Karpas-422 (cell line): ENCODE results near the gene COL17A1. TPM values are rescaled to one million over a fixed set of nuclear protein-coding genes. Genes with fewer than 3 reads are reported as not detected.

Experiments
- DNase-seq: peaks from one replicate; pipeline ENCODE4 v3.0.0-alpha.2; 2015
- H2AFZ ChIP-seq: fragments of 200-600 bp; sonication (generic); 2 replicates; pipeline ENCODE4 v1.6.1; 2014; ENCODE audit warnings: antibody characterized with exemption, low read length, mixed read lengths
- H3K27ac ChIP-seq: fragments of 200-600 bp; sonication (generic); 2 replicates; pipeline ENCODE4 v1.5.1; 2014; ENCODE audit warnings: mild to moderate bottlenecking, low read length, moderate library complexity
- H3K27me3 ChIP-seq: fragments of 200-600 bp; sonication (generic); 2 replicates; pipeline ENCODE4 v1.6.1; 2014; ENCODE audit warnings: low read length, mixed read lengths
- H3K36me3 ChIP-seq: fragments of 200-600 bp; sonication (generic); 2 replicates; pipeline ENCODE4 v1.6.1; 2014; ENCODE audit warnings: low read length, mixed read lengths; ENCODE audit not compliant: insufficient read depth
- H3K4me1 ChIP-seq: fragments of 200-600 bp; sonication (generic); 2 replicates; pipeline ENCODE4 v1.6.1; 2014; ENCODE audit warnings: mild to moderate bottlenecking, low read length, mixed read lengths
- H3K4me2 ChIP-seq: fragments of 200-600 bp; sonication (generic); 2 replicates; pipeline ENCODE4 v1.6.1; 2014; ENCODE audit warnings: low read length, low read depth, mild to moderate bottlenecking; ENCODE audit not compliant: poor library complexity, severe bottlenecking
- H3K4me3 ChIP-seq: fragments of 200-600 bp; sonication (generic); 2 replicates; pipeline ENCODE4 v1.5.1; 2014; ENCODE audit warnings: mild to moderate bottlenecking, antibody characterized with exemption, low read length, mixed read lengths
- H3K79me2 ChIP-seq: fragments of 200-600 bp; sonication (generic); 2 replicates; pipeline ENCODE4 v1.6.1; 2014; ENCODE audit warnings: mild to moderate bottlenecking, low read length, mixed read lengths
- H3K9ac ChIP-seq: fragments of 200-600 bp; sonication (generic); 2 replicates; pipeline ENCODE4 v1.6.0; 2014; ENCODE audit warnings: low read length
- H3K9me2 ChIP-seq: fragments of 200-600 bp; sonication (generic), shearing (Covaris generic); replicated peaks from 2 replicates; pipeline ENCODE4 v1.6.0; 2014; ENCODE audit warnings: mild to moderate bottlenecking, low read length, moderate library complexity; ENCODE audit not compliant: insufficient read depth
- H3K9me3 ChIP-seq: fragments of 300-700, 200-600 bp; sonication (generic); 2 replicates; pipeline ENCODE4 v1.6.1; 2014; ENCODE audit warnings: low read length, mixed read lengths
- H4K20me1 ChIP-seq: fragments of 200-600 bp; sonication (generic); 2 replicates; pipeline ENCODE4 v1.6.1; 2014; ENCODE audit warnings: mild to moderate bottlenecking, antibody characterized with exemption, low read length, low read depth; ENCODE audit not compliant: insufficient read depth
- total RNA-seq: library from RNA; depleted of rRNA; stranded (reverse); fragments of >200 nt; shearing (Covaris generic); gene quantifications from 2 replicates; pipeline ENCODE4 v1.2.3, GENCODE V29; 2014; ENCODE audit warnings: low replicate concordance

The COL17A1 gene
- total RNA-seq, 1 experiment from 2014 or later: not detected

DNA sequence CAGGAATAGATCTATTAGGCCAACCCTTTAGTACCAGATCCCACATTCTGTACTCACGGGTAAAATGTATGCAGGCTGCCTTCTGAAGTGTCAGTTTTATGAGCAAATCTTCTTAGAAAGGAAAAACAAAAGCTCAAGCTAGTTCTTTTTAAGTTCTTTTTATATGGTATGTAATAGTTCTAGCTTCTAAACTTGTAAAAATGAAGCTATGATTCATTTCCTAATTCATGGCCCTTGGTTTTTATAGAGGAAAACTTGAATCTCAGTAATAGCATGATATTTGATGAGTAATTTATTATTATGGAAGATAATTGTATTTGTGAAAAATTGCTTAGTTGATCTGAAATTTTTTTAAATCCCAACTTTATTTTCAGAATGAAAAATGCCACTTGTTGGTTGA lies 64.4 kb downstream of the COL17A1 start:
- DNase-seq: no peak
- Histone ChIP-seq H3K79me2 (peaks cover 4% of the 10 kb centered on the region; the same call in 1 of the 2 replicates), H3K9me2 (no peaks in the 10 kb centered on the region), H3K36me3 (peaks cover 39% of the 10 kb centered on the region), H4K20me1 (no peaks in the 10 kb centered on the region), H2AFZ (no peak overlapping the region), H3K9ac (no peak overlapping the region), H3K27ac (no peak overlapping the region), H3K4me3 (no peak overlapping the region), H3K9me3 (no peaks in the 10 kb centered on the region), H3K4me2 (no peak overlapping the region), H3K4me1 (no peaks in the 10 kb centered on the region), H3K27me3 (no peaks in the 10 kb centered on the region)

DNA sequence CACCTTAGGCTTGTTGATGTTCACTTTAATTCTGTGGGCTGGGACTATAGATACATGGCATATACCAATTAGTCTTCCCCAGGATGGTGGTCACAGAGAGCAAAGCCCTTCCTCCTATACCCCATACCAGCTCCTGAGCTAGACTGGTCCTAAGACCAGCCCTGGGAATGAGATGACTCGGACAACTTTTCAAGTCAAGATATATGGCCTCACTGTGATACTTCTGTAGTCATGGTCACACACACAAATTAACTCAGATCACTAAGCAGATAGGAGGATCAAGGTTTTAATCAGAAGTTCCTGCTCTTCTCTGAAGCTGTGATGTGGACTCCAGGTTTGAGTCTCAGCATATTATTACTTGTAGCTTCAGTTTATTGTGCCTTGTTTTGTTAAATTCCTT lies 65.7 kb downstream of the COL17A1 start:
- Histone ChIP-seq H3K9ac (no peak overlapping the region), H3K9me3 (no peaks in the 10 kb centered on the region), H3K79me2 (peaks cover 8% of the 10 kb centered on the region), H3K9me2 (no peaks in the 10 kb centered on the region), H3K4me2 (no peak overlapping the region), H3K27me3 (no peaks in the 10 kb centered on the region), H3K36me3 (peaks cover 39% of the 10 kb centered on the region), H3K27ac (no peak overlapping the region), H3K4me1 (no peaks in the 10 kb centered on the region), H2AFZ (no peak overlapping the region), H4K20me1 (no peaks in the 10 kb centered on the region), H3K4me3 (no peak overlapping the region)
- no peak for DNase-seq

DNA sequence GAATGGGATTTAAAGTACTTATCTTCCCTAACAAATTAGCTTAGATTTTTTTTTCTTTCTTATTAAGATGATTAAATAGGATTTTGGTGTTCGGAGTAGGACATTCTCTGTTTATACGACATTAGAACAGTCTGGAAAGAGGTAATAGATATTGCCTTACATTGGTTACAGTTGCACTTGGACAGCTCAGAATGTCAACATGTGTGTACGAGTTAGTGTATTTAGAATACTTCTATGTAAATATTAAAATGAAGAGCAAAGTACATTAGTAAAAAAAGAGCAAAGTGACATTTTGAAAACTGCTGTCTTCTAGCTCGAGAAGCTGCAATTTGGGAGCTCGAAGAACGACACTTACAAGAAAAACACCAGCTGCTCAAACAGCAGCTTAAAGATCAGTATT lies 67.2 kb downstream of the COL17A1 start:
- Histone ChIP-seq H4K20me1 (no peaks in the 10 kb centered on the region), H2AFZ (no peak overlapping the region), H3K4me2 (no peak overlapping the region), H3K36me3 (peaks cover 32% of the 10 kb centered on the region), H3K9me3 (no peaks in the 10 kb centered on the region), H3K27me3 (no peaks in the 10 kb centered on the region), H3K9ac (no peak overlapping the region), H3K4me1 (no peaks in the 10 kb centered on the region), H3K79me2 (peaks cover 10% of the 10 kb centered on the region), H3K27ac (no peak overlapping the region), H3K4me3 (no peak overlapping the region), H3K9me2 (no peaks in the 10 kb centered on the region)
- no peak for DNase-seq

DNA sequence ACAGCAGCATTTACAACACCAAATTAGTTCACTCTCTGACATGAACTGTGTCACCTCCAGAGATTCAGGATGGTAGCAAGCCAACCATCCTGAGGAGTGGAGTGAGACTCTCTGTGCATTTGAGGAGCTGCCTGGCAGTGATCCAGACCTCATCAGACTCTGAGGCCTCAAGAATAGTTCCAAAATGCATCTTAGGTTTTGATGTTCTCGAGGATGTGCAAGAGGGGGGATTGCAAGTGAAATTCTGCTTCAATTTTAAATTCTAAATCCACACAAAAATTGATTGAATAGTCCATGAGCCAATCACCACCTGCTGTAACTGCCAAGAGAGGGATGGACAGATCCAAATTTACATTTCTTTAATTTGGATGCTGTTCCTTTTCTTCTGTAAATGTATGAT lies 69.0 kb downstream of the COL17A1 start:
- no peak overlapping the region for H3K9ac ChIP-seq
- peaks cover 10% of the 10 kb centered on the region for H3K79me2 ChIP-seq
- H3K4me3 ChIP-seq: no peak overlapping the region
- no peak overlapping the region for H2AFZ ChIP-seq
- peaks cover 20% of the 10 kb centered on the region for H3K36me3 ChIP-seq
- no peaks in the 10 kb centered on the region for H3K9me3 ChIP-seq
- H3K27ac ChIP-seq: no peak overlapping the region
- H4K20me1 ChIP-seq: no peaks in the 10 kb centered on the region
- no peaks in the 10 kb centered on the region for H3K4me1 ChIP-seq
- no peak overlapping the region for H3K4me2 ChIP-seq
- no peaks in the 10 kb centered on the region for H3K27me3 ChIP-seq
- no peaks in the 10 kb centered on the region for H3K9me2 ChIP-seq
- DNase-seq: no peak

DNA sequence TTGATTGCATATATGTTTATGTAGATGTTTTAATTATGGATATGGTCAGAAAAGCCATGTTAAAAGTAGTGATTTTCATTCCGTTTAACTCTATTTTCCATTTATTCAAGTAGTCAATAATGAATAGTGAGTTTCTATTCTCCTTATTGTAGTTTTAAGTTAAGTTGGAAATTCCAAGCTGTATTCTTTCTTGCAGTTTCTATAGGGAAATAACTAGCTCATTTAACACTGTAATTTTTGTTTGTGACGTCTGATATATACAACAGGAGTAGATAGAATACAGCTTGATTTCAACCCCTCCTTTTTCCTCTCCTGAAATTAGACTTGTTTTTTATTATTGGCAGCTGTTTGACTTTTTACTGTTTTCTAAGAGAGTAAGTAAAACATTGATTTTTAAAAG lies 71.5 kb downstream of the COL17A1 start:
- Histone ChIP-seq H2AFZ (no peak overlapping the region), H3K4me3 (no peak overlapping the region), H3K9ac (no peak overlapping the region), H3K27ac (no peak overlapping the region), H3K36me3 (peaks cover 18% of the 10 kb centered on the region; the same call in 1 of the 2 replicates), H3K79me2 (peaks cover 10% of the 10 kb centered on the region), H4K20me1 (no peaks in the 10 kb centered on the region), H3K4me2 (no peak overlapping the region), H3K4me1 (no peaks in the 10 kb centered on the region), H3K9me3 (no peaks in the 10 kb centered on the region), H3K27me3 (no peaks in the 10 kb centered on the region), H3K9me2 (no peaks in the 10 kb centered on the region)
- no peak for DNase-seq

DNA sequence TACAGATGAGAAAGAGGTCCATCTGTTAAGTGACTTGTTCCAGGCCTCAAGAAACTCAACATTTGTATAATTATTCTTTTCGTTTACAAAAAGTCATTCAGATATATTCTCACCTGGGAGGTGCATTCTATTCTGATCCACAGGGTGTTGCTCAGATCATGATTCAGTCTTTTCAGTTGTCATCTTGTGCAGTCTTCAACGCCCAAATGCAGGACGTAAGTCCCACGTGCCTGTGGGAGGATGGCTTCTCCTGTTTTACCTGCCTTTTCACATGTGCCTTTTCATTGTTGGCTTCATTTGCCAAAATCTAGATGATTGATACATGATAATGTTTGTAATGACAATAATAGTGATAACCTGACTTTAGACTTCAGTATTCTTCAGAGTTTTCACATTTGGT lies 72.2 kb downstream of the COL17A1 start:
- H3K79me2 ChIP-seq: peaks cover 10% of the 10 kb centered on the region
- H2AFZ ChIP-seq: no peak overlapping the region
- no peaks in the 10 kb centered on the region for H3K4me1 ChIP-seq
- no peaks in the 10 kb centered on the region for H3K9me3 ChIP-seq
- no peak overlapping the region for H3K9ac ChIP-seq
- H3K36me3 ChIP-seq: peaks cover 15% of the 10 kb centered on the region; the same call in 1 of the 2 replicates
- H4K20me1 ChIP-seq: no peaks in the 10 kb centered on the region
- H3K4me2 ChIP-seq: no peak overlapping the region
- H3K27me3 ChIP-seq: no peaks in the 10 kb centered on the region
- no peak for DNase-seq
- H3K9me2 ChIP-seq: no peaks in the 10 kb centered on the region
- H3K4me3 ChIP-seq: no peak overlapping the region
- H3K27ac ChIP-seq: no peak overlapping the region

DNA sequence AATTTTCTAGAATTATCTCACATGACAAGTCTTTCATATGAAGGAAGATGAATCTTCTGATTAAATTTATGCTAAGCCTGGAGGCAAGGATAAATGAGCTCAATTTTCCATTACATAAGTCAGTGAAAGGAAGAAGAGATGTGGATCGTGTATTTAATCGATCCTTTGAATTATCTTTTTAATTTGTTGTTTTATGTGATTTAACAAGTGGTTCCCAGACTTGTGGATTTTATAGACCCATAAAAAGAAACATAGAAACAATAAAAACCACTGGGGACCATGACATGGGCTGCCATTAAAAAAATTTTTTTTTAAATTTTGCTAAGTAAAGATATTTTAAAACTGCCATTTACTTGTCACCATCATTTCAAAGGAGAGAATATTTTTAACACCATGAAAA lies 73.8 kb downstream of the COL17A1 start:
- no peak for DNase-seq
- Histone ChIP-seq H2AFZ (no peak overlapping the region), H3K4me2 (no peak overlapping the region), H3K36me3 (peaks cover 20% of the 10 kb centered on the region; the same call in 1 of the 2 replicates), H3K79me2 (peaks cover 10% of the 10 kb centered on the region), H3K4me3 (no peak overlapping the region), H3K9me3 (no peaks in the 10 kb centered on the region), H3K9me2 (no peaks in the 10 kb centered on the region), H4K20me1 (no peaks in the 10 kb centered on the region), H3K4me1 (no peaks in the 10 kb centered on the region), H3K27ac (no peak overlapping the region), H3K27me3 (no peaks in the 10 kb centered on the region), H3K9ac (no peak overlapping the region)

DNA sequence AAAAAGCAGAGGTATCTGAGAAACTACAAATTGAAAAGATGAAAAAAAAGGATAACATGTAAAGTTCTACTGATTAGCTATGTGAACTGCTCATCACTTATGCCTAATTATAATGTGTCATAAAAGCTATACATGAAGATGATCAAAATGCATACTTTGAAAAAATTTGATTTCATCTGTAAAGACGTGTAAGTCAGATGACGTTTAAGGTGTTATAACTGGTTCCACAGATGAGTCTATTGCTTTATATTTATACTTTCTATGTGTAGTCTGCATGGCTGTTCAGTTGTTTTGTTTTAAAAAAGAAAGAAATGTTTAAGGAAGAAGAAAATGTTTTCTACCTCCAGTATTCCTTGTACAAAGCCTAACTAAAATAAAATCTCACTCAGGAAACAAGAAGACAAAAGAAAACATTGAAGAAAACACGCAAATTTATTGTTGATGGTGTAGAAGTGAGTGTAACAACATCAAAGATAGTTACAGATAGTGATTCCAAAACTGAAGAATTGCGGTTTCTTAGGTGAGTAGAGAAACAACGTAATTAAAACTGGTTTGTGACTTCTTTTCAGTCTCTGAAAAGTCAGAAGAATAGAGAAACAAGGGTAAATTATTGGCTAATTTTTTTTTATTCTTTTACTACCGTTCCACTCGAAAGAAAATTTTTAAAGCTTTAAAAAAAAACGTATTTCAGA lies 80.4 kb downstream of the COL17A1 start:
- no peaks in the 10 kb centered on the region for H3K9me3 ChIP-seq
- no peaks in the 10 kb centered on the region for H3K4me1 ChIP-seq
- no peaks in the 10 kb centered on the region for H3K9me2 ChIP-seq
- no peak overlapping the region for H3K4me2 ChIP-seq
- H3K4me3 ChIP-seq: no peak overlapping the region
- H3K9ac ChIP-seq: no peak overlapping the region
- no peaks in the 10 kb centered on the region for H3K27me3 ChIP-seq
- no peak overlapping the region for H3K27ac ChIP-seq
- DNase-seq: no peak
- H4K20me1 ChIP-seq: no peaks in the 10 kb centered on the region
- peaks cover 38% of the 10 kb centered on the region; the same call in 1 of the 2 replicates for H3K36me3 ChIP-seq
- H3K79me2 ChIP-seq: 0 out of 2 replicates have a peak, but pooled peaks cover 5% of the 10 kb centered on the region
- H2AFZ ChIP-seq: no peak overlapping the region
